ENCODE results near the gene MACROD2. TPM values are rescaled to one million over a fixed set of nuclear protein-coding genes. Genes with fewer than 3 reads are reported as not detected.
"Not testable (repeated sequence)": the region's sequence is repeated elsewhere in the genome, so short reads cannot be mapped to it uniquely, and the experiment has no call there.

MACROD2 gene
- total RNA-seq, 1 experiment from 2014 or later: 1.4 TPM

GRCh38 chr20:15138548-15139126 is 1143.3 kb downstream of the MACROD2 start:
- no peaks in the 10 kb centered on the region for H3K4me1 ChIP-seq (ENCODE audit: insufficient read depth, low read length, poor library complexity, severe bottlenecking)
- no peak for DNase-seq (ENCODE audit: low spot score)
- no TSS peak for BruUV-seq (replicated peaks)
- H3K27me3 ChIP-seq (replicated peaks; ENCODE audit: insufficient read depth, low read depth, low read length, poor library complexity): no peaks in the 10 kb centered on the region
- H3K27ac ChIP-seq (ENCODE audit: low read depth, low read length, poor library complexity, severe bottlenecking): no peak overlapping the region
- TF ChIP-seq CTCF (conservative IDR thresholded peaks at IDR 0.05; ENCODE audit: low read depth, low read length) (no peak), EZH2 (IDR thresholded peaks at IDR 0.05; ENCODE audit: borderline replicate concordance, low read depth, low read length, poor library complexity, severe bottlenecking) (no peak)
- H3K4me3 ChIP-seq (ENCODE audit: low read depth, low read length, poor library complexity, severe bottlenecking): no peak overlapping the region
- intact Hi-C loops (cut with micrococcal nuclease; ENCODE audit: unreplicated experiment): no loop called here
- H3K36me3 ChIP-seq (ENCODE audit: insufficient read depth, low read length, poor library complexity, severe bottlenecking): no peaks in the 10 kb centered on the region
- peaks cover 7% of the 10 kb centered on the region for H3K9me3 ChIP-seq (ENCODE audit: low read depth, low read length, poor library complexity, severe bottlenecking)
- ChIA-PET POLR2A (ENCODE audit: low non-redundant PET) (no interaction called here), CTCF (no interaction called here)

GRCh38 chr20:15139522-15139921 is 1144.2 kb downstream of the MACROD2 start:
- Histone ChIP-seq H3K4me3 (ENCODE audit: low read depth, low read length, poor library complexity, severe bottlenecking) (no peak overlapping the region), H3K9me3 (ENCODE audit: low read depth, low read length, poor library complexity, severe bottlenecking) (peaks cover 7% of the 10 kb centered on the region), H3K27me3 (replicated peaks; ENCODE audit: insufficient read depth, low read depth, low read length, poor library complexity) (no peaks in the 10 kb centered on the region), H3K27ac (ENCODE audit: low read depth, low read length, poor library complexity, severe bottlenecking) (no peak overlapping the region), H3K36me3 (ENCODE audit: insufficient read depth, low read length, poor library complexity, severe bottlenecking) (no peaks in the 10 kb centered on the region), H3K4me1 (ENCODE audit: insufficient read depth, low read length, poor library complexity, severe bottlenecking) (no peaks in the 10 kb centered on the region)
- ChIA-PET POLR2A (ENCODE audit: low non-redundant PET) (no interaction called here), CTCF (no interaction called here)
- no TSS peak for BruUV-seq (replicated peaks)
- intact Hi-C loops (cut with micrococcal nuclease; ENCODE audit: unreplicated experiment): no loop called here
- TF ChIP-seq CTCF (conservative IDR thresholded peaks at IDR 0.05; ENCODE audit: low read depth, low read length) (no peak), EZH2 (IDR thresholded peaks at IDR 0.05; ENCODE audit: borderline replicate concordance, low read depth, low read length, poor library complexity, severe bottlenecking) (no peak)
- DNase-seq (ENCODE audit: low spot score): no peak

- BruUV-seq (replicated peaks): no TSS peak
- H3K36me3 ChIP-seq (ENCODE audit: insufficient read depth, low read length, poor library complexity, severe bottlenecking): no peaks in the 10 kb centered on the region
- H3K27ac ChIP-seq (ENCODE audit: low read depth, low read length, poor library complexity, severe bottlenecking): no peak overlapping the region
- no peak for DNase-seq (ENCODE audit: low spot score)
- CTCF ChIA-PET: no interaction called here
- TF ChIP-seq CTCF (conservative IDR thresholded peaks at IDR 0.05; ENCODE audit: low read depth, low read length) (no peak), EZH2 (IDR thresholded peaks at IDR 0.05; ENCODE audit: borderline replicate concordance, low read depth, low read length, poor library complexity, severe bottlenecking) (no peak)
- POLR2A ChIA-PET (ENCODE audit: low non-redundant PET): no interaction called here
- peaks cover 7% of the 10 kb centered on the region for H3K9me3 ChIP-seq (ENCODE audit: low read depth, low read length, poor library complexity, severe bottlenecking)
- H3K4me1 ChIP-seq (ENCODE audit: insufficient read depth, low read length, poor library complexity, severe bottlenecking): no peaks in the 10 kb centered on the region
- H3K4me3 ChIP-seq (ENCODE audit: low read depth, low read length, poor library complexity, severe bottlenecking): no peak overlapping the region
- intact Hi-C loops (cut with micrococcal nuclease; ENCODE audit: unreplicated experiment): no loop called here
- H3K27me3 ChIP-seq (replicated peaks; ENCODE audit: insufficient read depth, low read depth, low read length, poor library complexity): no peaks in the 10 kb centered on the region
These were observed 1145.0 kb downstream of the MACROD2 start for GRCh38 chr20:15140286-15140685.

- DNase-seq (ENCODE audit: low spot score); POLR2A ChIA-PET (ENCODE audit: low non-redundant PET); H3K4me3 ChIP-seq (ENCODE audit: low read depth, low read length, poor library complexity, severe bottlenecking); H3K27ac ChIP-seq (ENCODE audit: low read depth, low read length, poor library complexity, severe bottlenecking); H3K27me3 ChIP-seq (replicated peaks; ENCODE audit: insufficient read depth, low read depth, low read length, poor library complexity); H3K36me3 ChIP-seq (ENCODE audit: insufficient read depth, low read length, poor library complexity, severe bottlenecking); CTCF ChIA-PET; BruUV-seq (replicated peaks); H3K9me3 ChIP-seq (ENCODE audit: low read depth, low read length, poor library complexity, severe bottlenecking); H3K4me1 ChIP-seq (ENCODE audit: insufficient read depth, low read length, poor library complexity, severe bottlenecking); intact Hi-C loops (cut with micrococcal nuclease; ENCODE audit: unreplicated experiment): not testable (repeated sequence)
These were observed 1145.6 kb downstream of the MACROD2 start for GRCh38 chr20:15140940-15141339.
